Glutamatergic neuron (in vitro differentiated cells): ENCODE data around the gene OPA1. TPM values are rescaled to one million over a fixed set of nuclear protein-coding genes. Genes with fewer than 3 reads are reported as not detected.

Experiments used
- DNase-seq: peaks from one replicate; pipeline ENCODE4 v3.0.0; 2022
- H3K27ac Mint-ChIP-seq: one replicate; pipeline ENCODE4 v1.8.0; 2020; ENCODE audit warnings: mild to moderate bottlenecking, mixed read lengths, inconsistent platforms; ENCODE audit not compliant: unreplicated experiment
- H3K27me3 Mint-ChIP-seq: one replicate; pipeline ENCODE4 v1.8.0; 2020; ENCODE audit warnings: mild to moderate bottlenecking, moderate library complexity, mixed read lengths, inconsistent platforms; ENCODE audit not compliant: unreplicated experiment
- H3K36me3 Mint-ChIP-seq: one replicate; pipeline ENCODE4 v1.8.0; 2020; ENCODE audit warnings: mild to moderate bottlenecking, mixed read lengths, inconsistent platforms; ENCODE audit not compliant: unreplicated experiment
- H3K4me1 Mint-ChIP-seq: one replicate; pipeline ENCODE4 v1.8.0; 2020; ENCODE audit warnings: mild to moderate bottlenecking, low read depth, mixed read lengths, inconsistent platforms; ENCODE audit not compliant: unreplicated experiment
- H3K4me3 Mint-ChIP-seq: one replicate; pipeline ENCODE4 v1.8.0; 2020; ENCODE audit warnings: mild to moderate bottlenecking, mixed read lengths, inconsistent platforms; ENCODE audit not compliant: unreplicated experiment
- H3K9me3 Mint-ChIP-seq: one replicate; pipeline ENCODE4 v1.8.0; 2020; ENCODE audit warnings: mild to moderate bottlenecking, moderate library complexity, mixed read lengths, inconsistent platforms; ENCODE audit not compliant: unreplicated experiment
- total RNA-seq: library from RNA; stranded (reverse); fragmentation: NEBNext Ultra II Directional; extraction: Animal tissue kit (Norgen Biotek cat#: 25700); gene quantifications from one replicate; pipeline ENCODE4 v1.2.1, GENCODE V29; 2021; ENCODE audit not compliant: unreplicated experiment
- TF ChIP-seq, protein P1 (sequence below): fragments of 200-600 bp; sonication (generic); IDR thresholded peaks from one replicate; pipeline ENCODE4 v1.5.0; 2021; ENCODE audit not compliant: partially characterized antibody, unreplicated experiment

The OPA1 gene
- total RNA-seq, 1 donor from 2014 or later = 122 TPM

DNA sequence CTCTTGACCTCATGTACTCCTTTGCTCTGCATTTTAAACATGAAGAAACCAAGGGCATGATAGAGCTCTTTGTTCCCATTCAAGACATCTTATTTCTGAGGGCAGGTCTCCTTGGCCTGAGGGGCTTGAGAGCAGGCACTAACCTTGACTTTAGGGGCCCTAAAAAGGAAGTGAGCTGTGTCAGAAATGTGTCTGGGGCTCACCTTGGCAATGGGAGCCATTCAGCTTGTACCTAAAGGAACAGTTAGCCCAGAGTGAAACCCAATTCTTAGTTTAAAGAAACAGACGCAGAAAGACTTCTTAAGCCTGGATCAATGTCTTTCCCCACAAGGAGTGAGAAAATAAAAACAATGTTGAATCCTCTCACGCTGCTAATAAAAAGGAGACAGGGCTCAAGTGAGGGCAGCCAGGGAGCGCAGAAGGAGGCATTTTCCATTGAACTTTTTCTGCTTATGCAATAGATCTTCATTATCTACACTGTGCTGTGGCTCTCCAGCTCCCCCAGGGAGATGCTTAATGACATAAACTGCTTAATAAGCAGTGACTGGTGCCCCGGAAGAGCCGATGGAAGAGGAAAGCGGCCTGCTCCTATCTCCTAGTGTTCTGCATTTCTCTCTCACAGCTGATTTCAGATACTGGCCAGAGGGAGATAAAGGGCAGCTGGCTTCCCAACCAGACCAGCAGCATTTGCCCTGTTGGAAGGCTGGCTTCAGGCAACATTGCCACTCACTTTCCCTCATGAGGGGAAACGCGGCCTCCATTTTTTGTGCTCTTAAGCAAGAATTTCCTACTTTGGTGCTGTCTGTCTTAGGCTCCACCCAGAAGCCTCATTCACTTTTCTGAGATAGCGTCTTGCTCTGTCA is 152.0 kb downstream of the OPA1 start:
- peak overlapping the region; percentile 81 for H3K27ac Mint-ChIP-seq
- TF ChIP-seq, protein P1, sequence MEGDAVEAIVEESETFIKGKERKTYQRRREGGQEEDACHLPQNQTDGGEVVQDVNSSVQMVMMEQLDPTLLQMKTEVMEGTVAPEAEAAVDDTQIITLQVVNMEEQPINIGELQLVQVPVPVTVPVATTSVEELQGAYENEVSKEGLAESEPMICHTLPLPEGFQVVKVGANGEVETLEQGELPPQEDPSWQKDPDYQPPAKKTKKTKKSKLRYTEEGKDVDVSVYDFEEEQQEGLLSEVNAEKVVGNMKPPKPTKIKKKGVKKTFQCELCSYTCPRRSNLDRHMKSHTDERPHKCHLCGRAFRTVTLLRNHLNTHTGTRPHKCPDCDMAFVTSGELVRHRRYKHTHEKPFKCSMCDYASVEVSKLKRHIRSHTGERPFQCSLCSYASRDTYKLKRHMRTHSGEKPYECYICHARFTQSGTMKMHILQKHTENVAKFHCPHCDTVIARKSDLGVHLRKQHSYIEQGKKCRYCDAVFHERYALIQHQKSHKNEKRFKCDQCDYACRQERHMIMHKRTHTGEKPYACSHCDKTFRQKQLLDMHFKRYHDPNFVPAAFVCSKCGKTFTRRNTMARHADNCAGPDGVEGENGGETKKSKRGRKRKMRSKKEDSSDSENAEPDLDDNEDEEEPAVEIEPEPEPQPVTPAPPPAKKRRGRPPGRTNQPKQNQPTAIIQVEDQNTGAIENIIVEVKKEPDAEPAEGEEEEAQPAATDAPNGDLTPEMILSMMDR = no peak
- peak; percentile 49 for DNase-seq
- H3K4me1 Mint-ChIP-seq = peaks cover 24% of the 10 kb centered on the region
- peak overlapping the region; percentile 50 for H3K4me3 Mint-ChIP-seq
- H3K9me3 Mint-ChIP-seq = peaks cover 2% of the 10 kb centered on the region
- H3K36me3 Mint-ChIP-seq = no peaks in the 10 kb centered on the region
- peaks cover 2% of the 10 kb centered on the region for H3K27me3 Mint-ChIP-seq

DNA sequence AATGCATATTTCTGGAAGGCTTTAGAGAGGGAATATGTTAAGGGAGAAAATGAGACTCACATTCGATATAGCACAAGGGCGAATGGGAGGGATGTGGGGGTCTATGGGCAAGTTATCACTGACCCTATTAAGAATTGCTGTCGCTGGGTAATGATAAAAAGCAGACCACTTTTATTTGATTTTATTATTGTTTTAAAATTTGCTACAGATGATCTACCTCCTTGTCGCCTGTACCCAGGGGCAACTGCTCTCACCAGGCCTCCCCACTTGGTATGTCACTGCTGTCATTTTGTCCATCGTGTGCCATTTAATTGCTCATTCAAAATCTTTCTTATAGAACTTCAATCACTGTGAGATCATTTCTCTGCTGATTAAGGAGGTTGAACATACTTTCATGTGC is 153.8 kb downstream of the OPA1 start:
- Mint-ChIP-seq H3K4me1 (peaks cover 24% of the 10 kb centered on the region), H3K27ac (no peak overlapping the region), H3K27me3 (peaks cover 2% of the 10 kb centered on the region), H3K36me3 (no peaks in the 10 kb centered on the region), H3K9me3 (peaks cover 2% of the 10 kb centered on the region), H3K4me3 (no peak overlapping the region)
- DNase-seq = no peak
- TF ChIP-seq, protein P1 = no peak

Other genes with a start within 250 kb of the OPA1 start
- not detected for gene ATP13A5, start 214.5 kb upstream of the OPA1 start, total RNA-seq
- 0.93 TPM for gene ATP13A4, start 38.3 kb upstream of the OPA1 start, total RNA-seq